Immature natural killer cell (primary cell): Measurements from ENCODE around the gene MACF1. TPM values are rescaled to one million over a fixed set of nuclear protein-coding genes. Genes with fewer than 3 reads are reported as not detected.

ENCODE experiments used
- DNase-seq, 3 donors: peaks; one replicate each; pipeline ENCODE4 v3.0.0; 2022; ENCODE audit warnings: mixed read lengths in 1 of 3
- H3K27ac Mint-ChIP-seq, 6 donors: one replicate each; pipeline ENCODE4 v1.8.0; 2020; ENCODE audit warnings: mixed read lengths in 6 of 6, mild to moderate bottlenecking in 5 of 6, inconsistent platforms in 4 of 6, moderate library complexity in 3 of 6
- H3K27me3 Mint-ChIP-seq, 3 donors: one replicate each; pipeline ENCODE4 v1.8.0; 2020 to 2021; ENCODE audit warnings: low read depth in 3 of 3, mild to moderate bottlenecking in 3 of 3, mixed read lengths in 3 of 3, moderate library complexity in 3 of 3, inconsistent platforms in 1 of 3
- H3K36me3 Mint-ChIP-seq, 3 donors: one replicate each; pipeline ENCODE4 v1.8.0; 2020; ENCODE audit warnings: mixed read lengths in 3 of 3, inconsistent platforms in 2 of 3, mild to moderate bottlenecking in 2 of 3
- H3K4me1 Mint-ChIP-seq, 2 donors: one replicate each; pipeline ENCODE4 v1.8.0; 2020; ENCODE audit warnings: inconsistent platforms in 2 of 2, mild to moderate bottlenecking in 2 of 2, mixed read lengths in 2 of 2, moderate library complexity in 1 of 2
- H3K4me3 Mint-ChIP-seq, 5 donors: one replicate each; pipeline ENCODE4 v1.8.0; 2020; ENCODE audit warnings: mild to moderate bottlenecking in 5 of 5, mixed read lengths in 5 of 5, inconsistent platforms in 3 of 5, moderate library complexity in 3 of 5
- H3K9me3 Mint-ChIP-seq, 6 donors: one replicate each; pipeline ENCODE4 v1.8.0; 2020; ENCODE audit warnings: mild to moderate bottlenecking in 6 of 6, mixed read lengths in 6 of 6, inconsistent platforms in 4 of 6, moderate library complexity in 3 of 6
- polyA plus RNA-seq, 3 donors: library from polyadenylated mRNA; unstranded; fragments of 300-500 nt; fragmentation: Illumina TruSeq; gene quantifications; one replicate each; pipeline ENCODE4 v1.2.3, GENCODE V29; 2021

MACF1 gene
- polyA plus RNA-seq, 3 donors from 2014 or later = 12.7 to 152 (median 12.9) TPM

DNA sequence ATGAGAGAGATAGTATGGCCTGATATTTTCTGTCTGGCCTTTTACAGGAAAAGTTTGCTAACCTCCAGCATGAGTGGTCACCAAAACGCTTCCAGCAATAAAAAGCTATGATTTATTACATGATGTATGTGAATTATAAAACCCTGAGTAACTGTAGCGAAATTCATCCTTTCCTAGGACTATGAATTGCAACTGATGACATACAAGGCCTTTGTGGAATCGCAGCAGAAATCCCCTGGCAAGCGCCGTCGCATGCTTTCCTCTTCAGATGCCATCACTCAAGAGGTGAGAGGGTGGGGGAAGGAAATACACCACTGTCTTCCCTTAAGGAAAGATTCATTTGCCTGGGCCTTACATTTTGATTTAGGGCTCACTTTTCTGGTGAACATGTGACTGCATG, 117.9 kb downstream of the MACF1 start:
- Mint-ChIP-seq H3K27me3 (peaks cover 0 to 1% (median 0%) of the 10 kb centered on the region in 3 donors), H3K27ac (peak overlapping the region in 2 of 6 donors; percentile 14 to 26), H3K36me3 (peaks cover 19 to 60% (median 28%) of the 10 kb centered on the region in 3 donors), H3K4me3 (no peak overlapping the region), H3K4me1 (peaks cover 4 to 18% of the 10 kb centered on the region in 2 donors), H3K9me3 (no peaks in the 10 kb centered on the region)
- DNase-seq = no peak

DNA sequence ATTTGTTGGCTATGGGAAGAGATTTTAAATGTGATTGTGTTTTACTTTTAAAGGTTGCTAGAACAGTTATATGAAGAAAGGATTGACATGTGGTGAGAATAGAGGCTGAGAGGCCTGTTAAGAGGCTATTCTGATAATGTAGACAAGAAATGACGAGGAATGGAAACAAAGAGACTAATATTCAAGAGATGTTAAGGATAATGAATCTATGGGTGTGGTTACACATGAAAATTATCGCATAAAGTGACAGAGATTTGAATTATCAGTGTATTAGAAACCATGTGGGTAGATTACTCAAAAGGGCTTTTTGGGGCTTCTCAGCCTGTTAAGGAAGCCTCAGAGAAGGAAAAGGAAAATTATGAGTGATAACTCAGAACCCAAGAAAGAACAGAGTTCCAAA, 120.4 kb downstream of the MACF1 start:
- Mint-ChIP-seq H3K4me3 (no peak overlapping the region), H3K9me3 (no peaks in the 10 kb centered on the region), H3K36me3 (peaks cover 14 to 55% (median 22%) of the 10 kb centered on the region in 3 donors), H3K27ac (no peak overlapping the region), H3K4me1 (peaks cover 25 to 42% of the 10 kb centered on the region in 2 donors), H3K27me3 (peaks cover 0 to 1% (median 0%) of the 10 kb centered on the region in 3 donors)
- DNase-seq = no peak

DNA sequence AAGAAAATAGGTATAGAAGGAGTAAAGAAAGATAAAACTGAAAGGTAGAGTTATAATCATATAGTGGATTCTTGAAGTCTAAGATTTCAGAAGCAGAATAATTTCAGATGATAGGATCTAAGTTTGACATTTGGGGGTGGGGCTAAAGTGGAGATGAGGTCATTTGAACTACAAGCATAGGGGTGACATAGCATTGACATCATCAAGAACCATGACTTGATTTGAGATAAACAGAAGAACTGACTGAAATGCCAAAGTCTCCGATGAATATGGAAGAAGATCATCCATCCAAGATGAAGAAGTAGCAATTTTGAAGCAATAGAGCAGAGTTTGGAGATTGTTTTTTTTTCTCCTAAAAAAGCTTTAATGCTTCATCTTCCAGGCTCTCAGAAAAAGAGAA, 122.3 kb downstream of the MACF1 start:
- peaks cover 8 to 50% (median 18%) of the 10 kb centered on the region in 3 donors for H3K36me3 Mint-ChIP-seq
- no peaks in the 10 kb centered on the region for H3K9me3 Mint-ChIP-seq
- H3K27me3 Mint-ChIP-seq = no peaks in the 10 kb centered on the region
- no peak for DNase-seq
- peak overlapping the region in 1 of 5 donors; percentile 5 for H3K4me3 Mint-ChIP-seq
- H3K4me1 Mint-ChIP-seq = peaks cover 44 to 52% of the 10 kb centered on the region in 2 donors
- peak overlapping the region; percentile 20 to 87 (median 76) for H3K27ac Mint-ChIP-seq

DNA sequence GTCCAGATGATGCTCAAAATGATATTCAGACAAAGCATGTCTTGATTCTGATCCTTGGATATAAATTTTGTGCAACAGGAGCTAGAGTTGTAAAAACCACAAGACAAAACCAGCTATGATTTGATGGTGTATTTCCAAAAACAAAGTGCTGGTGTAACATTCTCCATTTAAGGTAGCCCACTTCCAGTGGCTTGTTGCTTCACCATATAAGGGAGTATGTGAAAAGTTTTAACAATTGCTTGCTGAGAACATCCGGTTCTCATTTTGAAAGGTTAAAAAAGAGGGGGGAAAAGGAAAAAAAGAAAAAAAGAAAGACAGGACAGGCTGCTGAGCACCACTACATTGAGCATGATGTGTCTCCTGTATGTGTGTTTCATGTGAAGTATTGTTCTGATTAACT, 123.6 kb downstream of the MACF1 start:
- H3K27ac Mint-ChIP-seq = peak overlapping the region; percentile 35 to 89 (median 82)
- peak; percentile 16 to 45 (median 19) for DNase-seq
- H3K9me3 Mint-ChIP-seq = no peaks in the 10 kb centered on the region
- H3K4me3 Mint-ChIP-seq = peak overlapping the region; percentile 75 to 94 (median 82)
- H3K27me3 Mint-ChIP-seq = no peaks in the 10 kb centered on the region
- peaks cover 8 to 53% (median 27%) of the 10 kb centered on the region in 3 donors for H3K36me3 Mint-ChIP-seq
- peaks cover 57 to 63% of the 10 kb centered on the region in 2 donors for H3K4me1 Mint-ChIP-seq

GRCh38 chr1:39328586-39329121, 124.2 kb downstream of the MACF1 start:
- Mint-ChIP-seq H3K9me3 (no peaks in the 10 kb centered on the region), H3K27me3 (no peaks in the 10 kb centered on the region), H3K4me1 (peaks cover 62 to 69% of the 10 kb centered on the region in 2 donors), H3K36me3 (peaks cover 8 to 59% (median 30%) of the 10 kb centered on the region in 3 donors), H3K27ac (peak overlapping the region; percentile 35 to 89 (median 82)), H3K4me3 (peak overlapping the region; percentile 75 to 94 (median 82))
- DNase-seq = no peak

GRCh38 chr1:39331647-39332046, 127.2 kb downstream of the MACF1 start:
- no peak for DNase-seq
- Mint-ChIP-seq H3K36me3 (peaks cover 8 to 62% (median 47%) of the 10 kb centered on the region in 3 donors), H3K27ac (peak overlapping the region; percentile 31 to 92 (median 75)), H3K4me1 (peaks cover 80 to 95% of the 10 kb centered on the region in 2 donors), H3K27me3 (no peaks in the 10 kb centered on the region), H3K4me3 (peak overlapping the region in 3 of 5 donors; percentile 22 to 94 (median 83)), H3K9me3 (no peaks in the 10 kb centered on the region)

- no peak for DNase-seq
- H3K4me1 Mint-ChIP-seq = peaks cover 83 to 95% of the 10 kb centered on the region in 2 donors
- H3K4me3 Mint-ChIP-seq = peak overlapping the region in 4 of 5 donors; percentile 12 to 94 (median 20)
- H3K9me3 Mint-ChIP-seq = no peaks in the 10 kb centered on the region
- peak overlapping the region; percentile 57 to 92 (median 76) for H3K27ac Mint-ChIP-seq
- H3K36me3 Mint-ChIP-seq = peaks cover 4 to 61% (median 44%) of the 10 kb centered on the region in 3 donors
- H3K27me3 Mint-ChIP-seq = no peaks in the 10 kb centered on the region
These were observed 127.8 kb downstream of the MACF1 start for GRCh38 chr1:39332291-39332690.

DNA sequence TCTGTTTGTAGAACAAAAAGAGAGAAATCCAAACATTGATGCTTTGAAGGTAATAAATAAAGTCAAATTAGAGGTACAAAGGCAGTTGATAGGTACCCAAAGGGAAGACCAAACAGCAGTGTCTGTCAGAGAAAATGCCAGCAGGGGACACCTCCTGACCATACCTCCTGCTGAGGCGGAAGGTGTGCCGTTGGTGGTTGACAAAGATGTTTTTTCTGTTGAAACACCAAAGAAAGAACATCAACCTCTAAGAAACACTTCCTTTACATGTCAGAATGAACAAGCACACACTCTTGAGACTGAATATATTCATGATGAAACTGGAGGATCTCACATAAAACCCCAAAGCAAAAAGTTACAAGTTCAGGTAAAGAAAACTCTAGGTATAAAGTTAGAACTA, 128.3 kb downstream of the MACF1 start:
- H3K27me3 Mint-ChIP-seq = no peaks in the 10 kb centered on the region
- peaks cover 77 to 90% of the 10 kb centered on the region in 2 donors for H3K4me1 Mint-ChIP-seq
- H3K27ac Mint-ChIP-seq = peak overlapping the region; percentile 62 to 92 (median 80)
- H3K4me3 Mint-ChIP-seq = peak overlapping the region in 3 of 5 donors; percentile 36 to 94 (median 50)
- peaks cover 4 to 58% (median 42%) of the 10 kb centered on the region in 3 donors for H3K36me3 Mint-ChIP-seq
- peak in 2 of 3 donors; percentile 5 to 19 for DNase-seq
- no peaks in the 10 kb centered on the region for H3K9me3 Mint-ChIP-seq

DNA sequence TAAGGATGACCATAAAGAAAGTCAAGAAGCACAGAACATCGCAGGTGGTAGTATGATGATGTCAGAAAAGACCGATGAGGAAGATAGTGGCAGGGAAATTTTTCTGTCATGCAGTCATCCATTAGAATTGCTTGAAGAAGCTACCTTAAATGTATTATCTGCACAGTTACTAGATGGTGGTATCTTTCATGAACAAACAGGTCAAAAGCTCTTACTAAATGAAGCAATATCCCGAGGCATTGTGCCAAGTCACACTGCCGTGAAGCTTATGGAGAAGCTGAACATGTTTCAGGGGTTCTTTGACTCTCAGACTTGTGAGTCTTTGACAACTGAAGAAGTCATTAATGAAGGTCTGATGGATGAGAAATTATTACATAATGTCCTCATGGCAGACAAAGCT, 128.8 kb downstream of the MACF1 start:
- H3K27me3 Mint-ChIP-seq = no peaks in the 10 kb centered on the region
- no peaks in the 10 kb centered on the region for H3K9me3 Mint-ChIP-seq
- H3K4me1 Mint-ChIP-seq = peaks cover 73 to 85% of the 10 kb centered on the region in 2 donors
- H3K27ac Mint-ChIP-seq = peak overlapping the region; percentile 62 to 92 (median 76)
- peaks cover 0 to 56% (median 43%) of the 10 kb centered on the region in 3 donors for H3K36me3 Mint-ChIP-seq
- peak overlapping the region in 3 of 5 donors; percentile 36 to 94 (median 50) for H3K4me3 Mint-ChIP-seq
- no peak for DNase-seq

- H3K4me3 Mint-ChIP-seq = no peak overlapping the region
- no peaks in the 10 kb centered on the region for H3K9me3 Mint-ChIP-seq
- peaks cover 0 to 2% (median 0%) of the 10 kb centered on the region in 3 donors for H3K27me3 Mint-ChIP-seq
- DNase-seq = no peak
- peaks cover 57 to 67% of the 10 kb centered on the region in 2 donors for H3K4me1 Mint-ChIP-seq
- H3K27ac Mint-ChIP-seq = peak overlapping the region; percentile 0 to 90 (median 40)
- peaks cover 5 to 55% (median 52%) of the 10 kb centered on the region in 3 donors for H3K36me3 Mint-ChIP-seq
These were observed 130.7 kb downstream of the MACF1 start for GRCh38 chr1:39335216-39335615.

GRCh38 chr1:39337067-39337466, 132.6 kb downstream of the MACF1 start:
- Mint-ChIP-seq H3K36me3 (peaks cover 5 to 57% (median 49%) of the 10 kb centered on the region in 3 donors), H3K4me3 (no peak overlapping the region), H3K27me3 (peaks cover 0 to 2% (median 0%) of the 10 kb centered on the region in 3 donors), H3K9me3 (no peaks in the 10 kb centered on the region), H3K27ac (peak overlapping the region in 5 of 6 donors; percentile 28 to 90 (median 59)), H3K4me1 (peaks cover 39 to 50% of the 10 kb centered on the region in 2 donors)
- DNase-seq = no peak

DNA sequence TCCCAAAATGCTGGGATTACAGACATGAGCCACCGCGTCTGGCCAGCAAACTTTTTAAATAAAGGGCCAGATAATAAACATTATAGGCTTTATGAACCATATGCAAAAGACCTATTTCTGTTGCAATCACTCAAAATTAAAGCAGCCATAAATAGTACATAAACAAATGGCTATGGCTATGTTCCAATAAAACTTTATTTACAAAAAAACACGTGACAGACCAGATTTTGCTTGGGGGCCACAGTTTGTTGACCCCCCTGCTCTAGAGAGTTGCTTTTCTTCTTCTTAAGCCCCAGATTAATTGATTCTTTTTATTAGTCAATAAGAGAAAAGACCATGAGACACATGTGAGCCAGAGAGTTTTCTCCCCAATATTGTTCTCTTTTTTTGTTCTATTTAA, 138.3 kb downstream of the MACF1 start:
- Mint-ChIP-seq H3K27ac (peak overlapping the region in 2 of 6 donors; percentile 7 to 11), H3K9me3 (no peaks in the 10 kb centered on the region), H3K4me1 (peaks cover 0 to 3% of the 10 kb centered on the region in 2 donors), H3K27me3 (peaks cover 0 to 5% (median 0%) of the 10 kb centered on the region in 3 donors), H3K4me3 (no peak overlapping the region), H3K36me3 (peaks cover 18 to 51% (median 48%) of the 10 kb centered on the region in 3 donors)
- DNase-seq = no peak

DNA sequence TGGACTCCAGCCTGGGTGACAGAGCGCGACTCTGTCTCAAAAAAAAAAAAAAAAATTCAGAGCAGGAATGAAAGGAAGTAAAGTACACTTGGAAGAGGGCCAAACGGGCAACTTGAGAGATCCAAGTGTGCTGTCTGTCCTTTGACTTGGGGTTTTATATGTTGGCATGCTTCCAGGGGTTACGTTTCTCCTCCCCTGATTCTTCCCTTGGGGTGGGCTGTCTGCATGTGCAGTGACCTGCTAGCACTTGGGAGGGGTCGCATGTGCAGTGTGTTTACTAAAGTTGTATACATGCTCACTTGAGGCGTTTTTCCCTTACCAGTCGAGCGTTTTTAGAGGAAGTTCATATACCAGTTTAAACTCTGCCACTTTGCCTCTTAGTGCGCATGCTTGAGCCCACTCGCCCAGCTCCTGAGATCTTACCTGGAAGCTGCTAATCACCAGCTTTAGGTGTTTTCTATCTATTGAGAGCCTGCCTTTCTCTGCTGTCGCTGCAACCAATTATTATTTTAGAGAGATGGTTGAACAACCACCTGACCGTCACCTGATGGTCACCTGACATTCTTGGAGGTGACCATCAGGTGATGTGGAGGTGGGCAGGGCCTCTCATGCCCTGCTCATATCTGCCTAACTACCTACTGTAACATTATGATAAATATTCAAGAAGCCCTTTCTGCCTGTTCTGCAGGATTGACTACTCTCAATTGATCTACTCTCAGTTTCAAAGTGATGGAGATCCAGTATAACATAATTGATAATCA, 140.1 kb downstream of the MACF1 start:
- DNase-seq = no peak
- peak overlapping the region in 4 of 6 donors; percentile 30 to 59 (median 52) for H3K27ac Mint-ChIP-seq
- peaks cover 26 to 51% (median 45%) of the 10 kb centered on the region in 3 donors for H3K36me3 Mint-ChIP-seq
- H3K4me3 Mint-ChIP-seq = no peak overlapping the region
- peaks cover 0 to 3% of the 10 kb centered on the region in 2 donors for H3K4me1 Mint-ChIP-seq
- no peaks in the 10 kb centered on the region for H3K9me3 Mint-ChIP-seq
- peaks cover 0 to 3% (median 0%) of the 10 kb centered on the region in 3 donors for H3K27me3 Mint-ChIP-seq

DNA sequence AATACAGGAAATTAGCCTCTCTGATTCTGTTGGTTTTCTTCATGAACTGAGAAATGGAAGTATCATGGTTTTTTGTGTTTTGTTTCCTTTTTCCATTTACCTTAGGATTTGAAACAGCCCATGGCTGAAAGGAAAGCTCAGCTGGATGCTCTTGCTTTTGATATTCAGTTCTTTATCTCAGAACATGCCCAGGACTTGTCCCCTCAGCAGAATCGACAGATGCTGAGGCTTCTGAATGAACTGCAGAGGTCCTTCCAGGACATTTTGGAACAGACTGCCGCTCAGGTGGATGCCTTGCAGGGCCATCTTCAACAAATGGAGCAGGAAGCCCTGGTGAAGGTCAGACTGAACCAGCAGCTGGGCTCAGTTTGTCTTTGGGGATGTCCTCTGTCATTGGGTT, 142.4 kb downstream of the MACF1 start:
- Mint-ChIP-seq H3K4me3 (no peak overlapping the region), H3K27me3 (peaks cover 0 to 6% (median 0%) of the 10 kb centered on the region in 3 donors), H3K9me3 (no peaks in the 10 kb centered on the region), H3K36me3 (peaks cover 34 to 57% (median 55%) of the 10 kb centered on the region in 3 donors), H3K27ac (peak overlapping the region in 3 of 6 donors; percentile 20 to 57 (median 21)), H3K4me1 (peaks cover 0 to 3% of the 10 kb centered on the region in 2 donors)
- DNase-seq = no peak
